Measurements from ENCODE around the gene CACNA1C.

The CACNA1C gene

GRCh38 chr12:2627076-2627834 lies 574.5 kb downstream of the CACNA1C start:
- DNase-seq: no peak
- Histone ChIP-seq H3K27ac (no peak overlapping the region), H3K27me3 (replicated peaks) (peaks cover 2% of the 10 kb centered on the region), H3K36me3 (replicated peaks) (no peaks in the 10 kb centered on the region), H3K4me3 (ENCODE audit: low read depth, low read length) (no peak overlapping the region)
- TF ChIP-seq CTCF (IDR thresholded peaks at IDR 0.05; ENCODE audit: low read depth, low read length, missing control alignments): no peak
- in situ Hi-C loops (cut with HindIII; ENCODE audit: low pct_ligation_motif_present, low sequenced_read_pairs): no loop called here

GRCh38 chr12:2627835-2628191 lies 575.0 kb downstream of the CACNA1C start:
- in situ Hi-C loops (cut with HindIII; ENCODE audit: low pct_ligation_motif_present, low sequenced_read_pairs): no loop called here
- no peak for DNase-seq
- Histone ChIP-seq H3K27ac (no peak overlapping the region), H3K4me3 (ENCODE audit: low read depth, low read length) (no peak overlapping the region), H3K36me3 (replicated peaks) (no peaks in the 10 kb centered on the region), H3K27me3 (replicated peaks) (peaks cover 2% of the 10 kb centered on the region)
- TF ChIP-seq CTCF (IDR thresholded peaks at IDR 0.05; ENCODE audit: low read depth, low read length, missing control alignments): no peak

GRCh38 chr12:2628401-2628800 lies 575.6 kb downstream of the CACNA1C start:
- in situ Hi-C loops (cut with HindIII; ENCODE audit: low pct_ligation_motif_present, low sequenced_read_pairs): no loop called here
- Histone ChIP-seq H3K27ac (no peak overlapping the region), H3K4me3 (ENCODE audit: low read depth, low read length) (no peak overlapping the region), H3K36me3 (replicated peaks) (no peaks in the 10 kb centered on the region), H3K27me3 (replicated peaks) (peaks cover 2% of the 10 kb centered on the region)
- no peak for DNase-seq
- no peak for TF ChIP-seq CTCF (IDR thresholded peaks at IDR 0.05; ENCODE audit: low read depth, low read length, missing control alignments)

- no peak overlapping the region for H3K4me3 ChIP-seq (ENCODE audit: low read depth, low read length)
- DNase-seq: no peak
Measured at GRCh38 chr12:2629051-2629450, 576.3 kb downstream of the CACNA1C start.

GRCh38 chr12:2631653-2632350 lies 579.0 kb downstream of the CACNA1C start:
- in situ Hi-C loops (cut with HindIII; ENCODE audit: low pct_ligation_motif_present, low sequenced_read_pairs): no loop called here
- Histone ChIP-seq H3K27me3 (replicated peaks) (peaks cover 2% of the 10 kb centered on the region), H3K4me3 (ENCODE audit: low read depth, low read length) (no peak overlapping the region), H3K27ac (no peak overlapping the region), H3K36me3 (replicated peaks) (no peaks in the 10 kb centered on the region)
- no peak for TF ChIP-seq CTCF (IDR thresholded peaks at IDR 0.05; ENCODE audit: low read depth, low read length, missing control alignments)
- DNase-seq: no peak

More at GRCh38 chr12:2629051-2629450, 576.3 kb downstream of the CACNA1C start:
- in situ Hi-C loops (cut with HindIII; ENCODE audit: low pct_ligation_motif_present, low sequenced_read_pairs): no loop called here
- no peak for TF ChIP-seq CTCF (IDR thresholded peaks at IDR 0.05; ENCODE audit: low read depth, low read length, missing control alignments)
- Histone ChIP-seq H3K36me3 (replicated peaks) (no peaks in the 10 kb centered on the region), H3K27me3 (replicated peaks) (peaks cover 2% of the 10 kb centered on the region), H3K27ac (no peak overlapping the region)

Data from brain microvascular endothelial cell (primary cell).